OCI-LY7 (cell line): ENCODE results near the gene ABCA10.

Source experiments
- CTCF ChIP-seq: fragments of 200-600 bp; sonication (generic); conservative IDR thresholded peaks from 2 replicates; pipeline ENCODE4 v1.5.1; 2014; ENCODE audit warnings: mild to moderate bottlenecking, antibody characterized with exemption, low read length, moderate library complexity, mixed read lengths
- EZH2phosphoT487 ChIP-seq: fragments of 200-600 bp; sonication (generic); IDR thresholded peaks from 2 replicates; pipeline ENCODE4 v1.6.1; 2018; ENCODE audit warnings: low read depth, borderline replicate concordance, mild to moderate bottlenecking, mixed run types, antibody characterized with exemption, low read length, moderate library complexity, mixed read lengths

- TF ChIP-seq CTCF: no peak
- no peak for TF ChIP-seq EZH2phosphoT487
Measured at GRCh38 chr17:69179227-69179952, 49.2 kb downstream of the ABCA10 start.
